ENCODE data around the gene BCL2. TPM values are rescaled to one million over a fixed set of nuclear protein-coding genes. Genes with fewer than 3 reads are reported as not detected.

Gene BCL2
- total RNA-seq, 1 experiment from 2014 or later: 1.3 TPM

DNA sequence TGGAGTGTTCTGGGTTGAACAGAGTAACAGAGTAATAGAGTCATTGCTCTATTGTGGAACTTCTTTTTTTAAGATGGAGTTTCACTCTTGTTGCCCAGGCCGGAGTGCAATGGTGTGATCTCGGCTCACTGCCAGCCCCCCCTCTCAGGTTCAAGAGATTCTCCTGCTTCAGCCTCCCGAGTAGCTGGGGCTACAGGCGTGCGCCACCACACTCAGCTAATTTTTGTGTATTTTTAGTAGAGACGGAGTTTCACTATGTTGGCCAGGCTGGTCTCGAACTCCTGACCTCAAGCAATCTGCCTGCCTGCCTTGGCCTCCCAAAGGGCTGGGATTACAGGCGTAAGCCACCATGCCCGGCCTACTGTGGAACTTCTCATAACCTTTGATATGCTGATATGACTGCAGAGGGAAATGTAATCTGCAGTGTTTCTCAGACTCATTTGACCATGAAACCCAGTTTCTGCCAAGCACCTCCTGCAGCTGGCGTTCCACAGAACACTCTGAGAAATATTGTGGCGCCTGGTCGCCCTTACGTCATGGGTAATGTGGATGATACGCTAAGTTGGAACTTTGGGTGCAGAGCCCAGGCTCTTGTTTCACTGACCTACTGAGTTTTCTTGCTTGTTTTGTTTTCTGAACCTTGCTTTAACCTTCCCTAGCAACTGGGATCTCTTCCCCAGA is 213.8 kb downstream of the BCL2 start:
- H2BK5ac ChIP-seq (ENCODE audit: insufficient read length, low read length): no peak overlapping the region
- H4K20me1 ChIP-seq (ENCODE audit: control insufficient read depth, insufficient read depth, insufficient read length): no peaks in the 10 kb centered on the region
- H4K5ac ChIP-seq (ENCODE audit: insufficient read length, low read depth, low read length): no peak overlapping the region
- H3K27me3 ChIP-seq (ENCODE audit: insufficient read depth, low read length): no peaks in the 10 kb centered on the region
- H3K4me1 ChIP-seq (ENCODE audit: insufficient read depth, low read length): no peaks in the 10 kb centered on the region; the same call in 1 of the 2 replicates
- no peak overlapping the region for H3K14ac ChIP-seq (ENCODE audit: insufficient read depth, low read length)
- H2BK15ac ChIP-seq (ENCODE audit: low read depth, low read length): no peak overlapping the region
- no peak overlapping the region for H2BK20ac ChIP-seq (ENCODE audit: low read depth, low read length, poor library complexity, severe bottlenecking)
- Mint-ChIP-seq H3K4me1 (peaks cover 4 to 17% of the 10 kb centered on the region in 2 experiments), H3K27ac (no peak overlapping the region), H3K36me3 (ENCODE audit: insufficient read depth in 1 of 3, low read depth in 3 of 3) (peaks cover 0 to 4% (median 3%) of the 10 kb centered on the region in 3 experiments; a peak in 5 of 7 replicates), H3K27me3 (ENCODE audit: low read depth) (no peaks in the 10 kb centered on the region), H3K4me3 (no peak overlapping the region), H3K9me3 (peaks cover 3% of the 10 kb centered on the region in 2 experiments; a peak in 3 of 5 replicates)
- H3K9ac ChIP-seq (ENCODE audit: extremely low read depth, insufficient read length, low read length): no peak overlapping the region
- no peak overlapping the region for H4K91ac ChIP-seq (ENCODE audit: insufficient read length, low read depth, low read length)
- no peak overlapping the region for H3K56ac ChIP-seq (ENCODE audit: insufficient read length, low read depth, low read length)
- no peak overlapping the region for H3K4me2 ChIP-seq (ENCODE audit: insufficient read depth, insufficient read length, low read length)
- H2BK12ac ChIP-seq (ENCODE audit: insufficient read length, low read depth, low read length): no peak overlapping the region
- no CpG with 5 or more reads among the region's 14 CpGs for WGBS (ENCODE audit: extremely low coverage, insufficient read length, low lambda C conversion rate)
- no peaks in the 10 kb centered on the region for H3K9me3 ChIP-seq (ENCODE audit: control insufficient read depth, low read depth, low read length)
- TF ChIP-seq, protein P1, sequence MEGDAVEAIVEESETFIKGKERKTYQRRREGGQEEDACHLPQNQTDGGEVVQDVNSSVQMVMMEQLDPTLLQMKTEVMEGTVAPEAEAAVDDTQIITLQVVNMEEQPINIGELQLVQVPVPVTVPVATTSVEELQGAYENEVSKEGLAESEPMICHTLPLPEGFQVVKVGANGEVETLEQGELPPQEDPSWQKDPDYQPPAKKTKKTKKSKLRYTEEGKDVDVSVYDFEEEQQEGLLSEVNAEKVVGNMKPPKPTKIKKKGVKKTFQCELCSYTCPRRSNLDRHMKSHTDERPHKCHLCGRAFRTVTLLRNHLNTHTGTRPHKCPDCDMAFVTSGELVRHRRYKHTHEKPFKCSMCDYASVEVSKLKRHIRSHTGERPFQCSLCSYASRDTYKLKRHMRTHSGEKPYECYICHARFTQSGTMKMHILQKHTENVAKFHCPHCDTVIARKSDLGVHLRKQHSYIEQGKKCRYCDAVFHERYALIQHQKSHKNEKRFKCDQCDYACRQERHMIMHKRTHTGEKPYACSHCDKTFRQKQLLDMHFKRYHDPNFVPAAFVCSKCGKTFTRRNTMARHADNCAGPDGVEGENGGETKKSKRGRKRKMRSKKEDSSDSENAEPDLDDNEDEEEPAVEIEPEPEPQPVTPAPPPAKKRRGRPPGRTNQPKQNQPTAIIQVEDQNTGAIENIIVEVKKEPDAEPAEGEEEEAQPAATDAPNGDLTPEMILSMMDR (conservative IDR thresholded peaks at IDR 0.05): no peak
- no peak overlapping the region for H3K27ac ChIP-seq (ENCODE audit: insufficient read length, low read depth, low read length)
- no peak overlapping the region for H2BK120ac ChIP-seq (ENCODE audit: low read depth, low read length, poor library complexity, severe bottlenecking)
- no peak for DNase-seq
- H3K18ac ChIP-seq (ENCODE audit: insufficient read length, low read depth, low read length): no peak overlapping the region
- H3T11ph ChIP-seq (ENCODE audit: low read length): no peak overlapping the region
- H3K79me2 ChIP-seq (ENCODE audit: insufficient read depth, low read length): no peaks in the 10 kb centered on the region
- no peak overlapping the region for H2AFZ ChIP-seq (ENCODE audit: low read length)
- no peaks in the 10 kb centered on the region for H3K23me2 ChIP-seq (ENCODE audit: insufficient read length, low read depth, low read length, poor library complexity, severe bottlenecking)
- H2AK5ac ChIP-seq (ENCODE audit: insufficient read length, low read length): no peak overlapping the region
- H4K8ac ChIP-seq (replicated peaks; ENCODE audit: insufficient read length, low read depth, low read length): no peak overlapping the region
- H3K79me1 ChIP-seq (ENCODE audit: insufficient read depth, low read depth, low read length, poor library complexity, severe bottlenecking): no peaks in the 10 kb centered on the region
- H3K4ac ChIP-seq (ENCODE audit: low read depth, low read length): no peak overlapping the region
- H3K23ac ChIP-seq (ENCODE audit: insufficient read length, low read depth, low read length): no peak overlapping the region

All from H9 (cell line).